Lung (tissue), 12 donors: ENCODE data around the gene PLEKHD1. TPM values are rescaled to one million over a fixed set of nuclear protein-coding genes. Genes with fewer than 3 reads are reported as not detected.

Experiments
- ATAC-seq: fragments of 200-7000 bp; cut with Tn5 transposase; one replicate; pipeline ENCODE4 v1.9.1; 2020; ENCODE audit warnings: moderate number of reproducible peaks; ENCODE audit not compliant: insufficient read depth, low FRiP score
- DNase-seq, 3 donors: peaks; one replicate each; pipeline ENCODE4 v3.0.0-alpha.2; 2013 to 2017
- H3K27ac ChIP-seq, 2 donors: one replicate each; pipeline ENCODE4 v1.5.1; 2013; ENCODE audit warnings: mild to moderate bottlenecking in 2 of 2, moderate library complexity in 2 of 2, control low read depth in 1 of 2, inconsistent platforms in 1 of 2, low read depth in 1 of 2, low read length in 1 of 2
- H3K27me3 ChIP-seq, 3 donors: one replicate each; pipeline ENCODE4 v1.5.1; 2013; ENCODE audit warnings: low read length in 2 of 3; ENCODE audit not compliant: control insufficient read depth in 3 of 3, insufficient read depth in 3 of 3
- H3K36me3 ChIP-seq, 4 donors: one replicate each; pipeline ENCODE4 v1.5.1; 2013; ENCODE audit warnings: low read length in 4 of 4, mild to moderate bottlenecking in 1 of 4, moderate library complexity in 1 of 4; ENCODE audit not compliant: control insufficient read depth in 4 of 4, insufficient read depth in 4 of 4
- H3K4me1 ChIP-seq, 5 donors: one replicate each; pipeline ENCODE4 v1.5.1; 2013; ENCODE audit warnings: low read length in 5 of 5, mild to moderate bottlenecking in 2 of 5, moderate library complexity in 1 of 5; ENCODE audit not compliant: control insufficient read depth in 5 of 5, insufficient read depth in 5 of 5
- H3K4me3 ChIP-seq: one replicate; pipeline ENCODE4 v1.5.1; 2013; ENCODE audit warnings: mild to moderate bottlenecking, control low read depth, moderate library complexity
- H3K9ac ChIP-seq, 2 donors: one replicate each; pipeline ENCODE4 v1.5.1; 2013; ENCODE audit warnings: low read length in 2 of 2, control low read depth in 1 of 2; ENCODE audit not compliant: insufficient read depth in 1 of 2
- H3K9me3 ChIP-seq, 4 donors: one replicate each; pipeline ENCODE4 v1.5.1; 2013; ENCODE audit warnings: low read length in 3 of 4, mild to moderate bottlenecking in 1 of 4, moderate library complexity in 1 of 4; ENCODE audit not compliant: control insufficient read depth in 4 of 4, insufficient read depth in 3 of 4
- WGBS, 2 donors: extraction: QIAGEN DNeasy Blood & Tissue Kit; methylation state at CpG; one replicate each; pipeline ENCODE4 v1.1.7; 2013; 5-methylcytosine and 5-hydroxymethylcytosine counted together
- polyA plus RNA-seq, 2 donors: library from polyadenylated mRNA; stranded (reverse); fragments of 200-250 nt; gene quantifications; one replicate each; pipeline ENCODE4 v1.2.1, GENCODE V29; 2013
- total RNA-seq, 2 donors: library from RNA; depleted of rRNA in 1 of 2; stranded (reverse); fragments of >200 nt in 1 of 2; gene quantifications; one replicate each; pipeline ENCODE4 v1.2.1, GENCODE V29; 2014 to 2021
- TF ChIP-seq, protein P1 (sequence below): IDR thresholded peaks from 2 replicates; pipeline ENCODE4 v1.5.1; 2012; ENCODE audit warnings: mild to moderate bottlenecking; ENCODE audit errors: control extremely low read depth, extremely low read depth
- donor health status: control.
- donor health status: control.
- donor health status: Bipolar disorder and iron deficiency.
- donor health status: healthy.
- donor health status: DM: yes; HTN: yes; CAD: no.

Gene PLEKHD1
- total and polyA plus RNA-seq, 4 donors = 0.11 to 0.83 (median 0.33) TPM; not detected in 1

DNA sequence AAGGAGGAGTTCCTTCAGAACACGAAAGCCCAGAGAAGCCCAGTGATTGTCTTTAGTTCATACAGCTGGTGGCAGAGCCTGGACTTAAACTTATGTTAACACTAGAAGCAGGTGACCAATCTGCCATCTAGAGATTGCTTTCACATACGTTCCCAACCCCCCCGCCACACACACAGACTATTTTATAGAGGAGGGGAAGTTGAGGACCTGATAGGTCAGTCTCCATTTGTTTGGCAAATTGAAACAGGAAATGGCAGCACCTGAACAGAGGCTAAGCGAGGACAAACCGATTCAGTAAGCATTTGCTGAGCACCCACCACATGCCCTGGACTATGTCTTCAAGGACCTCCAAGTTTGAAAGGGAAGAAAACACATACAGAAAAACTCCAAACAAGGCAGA, 4.8 kb upstream of the PLEKHD1 start:
- no peak for DNase-seq
- Histone ChIP-seq H3K27ac (no peak overlapping the region), H3K4me1 (peaks cover 0 to 12% (median 9%) of the 10 kb centered on the region in 5 donors), H3K36me3 (no peaks in the 10 kb centered on the region), H3K9me3 (peaks cover 0 to under 1% (median 0%) of the 10 kb centered on the region in 4 donors), H3K27me3 (peaks cover 0 to 27% (median 21%) of the 10 kb centered on the region in 3 donors), H3K4me3 (no peak overlapping the region), H3K9ac (no peak overlapping the region)
- TF ChIP-seq, protein P1, sequence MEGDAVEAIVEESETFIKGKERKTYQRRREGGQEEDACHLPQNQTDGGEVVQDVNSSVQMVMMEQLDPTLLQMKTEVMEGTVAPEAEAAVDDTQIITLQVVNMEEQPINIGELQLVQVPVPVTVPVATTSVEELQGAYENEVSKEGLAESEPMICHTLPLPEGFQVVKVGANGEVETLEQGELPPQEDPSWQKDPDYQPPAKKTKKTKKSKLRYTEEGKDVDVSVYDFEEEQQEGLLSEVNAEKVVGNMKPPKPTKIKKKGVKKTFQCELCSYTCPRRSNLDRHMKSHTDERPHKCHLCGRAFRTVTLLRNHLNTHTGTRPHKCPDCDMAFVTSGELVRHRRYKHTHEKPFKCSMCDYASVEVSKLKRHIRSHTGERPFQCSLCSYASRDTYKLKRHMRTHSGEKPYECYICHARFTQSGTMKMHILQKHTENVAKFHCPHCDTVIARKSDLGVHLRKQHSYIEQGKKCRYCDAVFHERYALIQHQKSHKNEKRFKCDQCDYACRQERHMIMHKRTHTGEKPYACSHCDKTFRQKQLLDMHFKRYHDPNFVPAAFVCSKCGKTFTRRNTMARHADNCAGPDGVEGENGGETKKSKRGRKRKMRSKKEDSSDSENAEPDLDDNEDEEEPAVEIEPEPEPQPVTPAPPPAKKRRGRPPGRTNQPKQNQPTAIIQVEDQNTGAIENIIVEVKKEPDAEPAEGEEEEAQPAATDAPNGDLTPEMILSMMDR = no peak
- 91 to 93% methylated on average over 5 of the region's 5 CpGs for WGBS, 2 donors
- no peak for ATAC-seq

DNA sequence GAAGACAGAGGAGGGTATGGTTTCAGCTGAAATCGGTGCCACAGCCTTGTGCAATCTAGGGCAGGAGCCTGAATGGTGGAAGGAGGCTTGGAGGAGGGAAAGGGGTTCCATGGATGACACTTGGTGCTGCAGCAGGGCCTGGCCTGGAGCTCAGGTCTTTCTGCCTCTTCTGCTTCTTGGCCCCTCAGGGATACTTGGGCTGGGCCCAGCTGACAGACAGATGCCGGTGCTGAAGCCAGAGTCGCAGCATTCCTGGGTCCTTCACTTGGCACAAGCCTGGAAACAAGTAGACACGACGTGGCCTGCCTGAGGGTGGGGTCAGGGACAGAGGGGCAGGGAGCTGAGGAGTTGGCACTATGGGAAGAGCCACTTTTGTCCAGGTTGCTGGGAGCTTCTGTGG, 4.4 kb upstream of the PLEKHD1 start:
- no peaks in the 10 kb centered on the region for H3K36me3 ChIP-seq
- TF ChIP-seq, protein P1 = no peak
- H3K9me3 ChIP-seq = peaks cover 0 to 3% (median 0%) of the 10 kb centered on the region in 4 donors
- H3K4me1 ChIP-seq = peaks cover 0 to 15% (median 9%) of the 10 kb centered on the region in 5 donors
- H3K9ac ChIP-seq = no peak overlapping the region
- peaks cover 0 to 31% (median 26%) of the 10 kb centered on the region in 3 donors for H3K27me3 ChIP-seq
- no peak for DNase-seq
- no peak overlapping the region for H3K4me3 ChIP-seq
- no peak for ATAC-seq
- 72 to 88% methylated on average over 5 of the region's 5 CpGs for WGBS, 2 donors
- no peak overlapping the region for H3K27ac ChIP-seq

GRCh38 chr14:69481815-69482568, 2.5 kb upstream of the PLEKHD1 start:
- H3K4me1 ChIP-seq = peaks cover 0 to 15% (median 9%) of the 10 kb centered on the region in 5 donors
- TF ChIP-seq, protein P1 = no peak
- ATAC-seq (no peak), DNase-seq (no peak)
- H3K27me3 ChIP-seq = peaks cover 0 to 45% (median 44%) of the 10 kb centered on the region in 3 donors
- H3K4me3 ChIP-seq = no peak overlapping the region
- 78 to 87% methylated on average over 5 of the region's 5 CpGs for WGBS, 2 donors
- H3K27ac ChIP-seq = no peak overlapping the region
- no peaks in the 10 kb centered on the region for H3K36me3 ChIP-seq
- peaks cover 0 to 3% (median 0%) of the 10 kb centered on the region in 4 donors for H3K9me3 ChIP-seq
- H3K9ac ChIP-seq = no peak overlapping the region
